Testis (tissue), 2 donors: Measurements from ENCODE around the gene CDH13.

Experiments used
- CTCF ChIP-seq, 3 experiments: fragments of 450-650 bp in 2 of 3; fragments of 200-600 bp in 1 of 3; sonication (generic) in 1 of 3; IDR thresholded peaks; one replicate each; pipeline ENCODE4 v1.5.1; 2016 to 2019; ENCODE audit warnings: antibody characterized with exemption in 3 of 3, mild to moderate bottlenecking in 2 of 3, moderate library complexity in 1 of 3
- POLR2A ChIP-seq: fragments of 450-650 bp; IDR thresholded peaks from one replicate; pipeline ENCODE4 v1.6.1; 2017; ENCODE audit warnings: antibody characterized with exemption, mild to moderate bottlenecking, moderate library complexity

GRCh38 chr16:82911925-82912324 lies 285.2 kb downstream of the CDH13 start:
- TF ChIP-seq POLR2A (no peak), CTCF (IDR thresholded peaks at IDR 0.05) (no peak)
